ENCODE measurements around the gene SLC39A6. TPM values are rescaled to one million over a fixed set of nuclear protein-coding genes. Genes with fewer than 3 reads are reported as not detected.

SLC39A6 gene
- total RNA-seq, 1 donor from 2014 or later = 81.3 TPM

DNA sequence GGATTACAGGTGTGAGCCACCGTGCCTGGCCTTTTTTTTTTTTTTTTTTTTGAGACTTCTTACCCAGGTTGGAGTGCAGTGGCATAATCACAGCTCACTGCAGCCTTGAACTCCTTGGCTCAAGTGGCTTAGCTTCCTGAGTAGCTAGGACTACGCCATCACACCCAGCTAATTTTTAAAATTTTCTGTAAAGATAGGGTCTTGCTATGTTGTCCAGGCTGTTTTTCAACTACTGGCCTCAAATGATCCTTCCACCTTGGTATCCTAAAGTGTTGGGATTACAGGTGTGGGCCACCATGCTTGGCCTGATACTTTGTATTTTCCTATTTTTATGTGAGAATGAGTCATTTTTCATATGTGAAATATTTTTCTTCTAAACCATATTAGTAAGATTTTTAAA, 14.3 kb upstream of the SLC39A6 start:
- Mint-ChIP-seq H3K4me1 (ENCODE audit: low read depth, unreplicated experiment) (no peaks in the 10 kb centered on the region), H3K27ac (ENCODE audit: unreplicated experiment) (no peak overlapping the region), H3K9me3 (ENCODE audit: unreplicated experiment) (no peaks in the 10 kb centered on the region), H3K36me3 (ENCODE audit: low read depth, unreplicated experiment) (peaks cover 10% of the 10 kb centered on the region), H3K27me3 (ENCODE audit: low read depth, unreplicated experiment) (no peaks in the 10 kb centered on the region), H3K4me3 (ENCODE audit: unreplicated experiment) (no peak overlapping the region)
- no peak for DNase-seq (ENCODE audit: low read depth)
- H3K36me3 ChIP-seq (ENCODE audit: insufficient read depth, low read length) = peaks cover 61% of the 10 kb centered on the region
- H3K9ac ChIP-seq (ENCODE audit: low read length) = no peak overlapping the region
- H4K20me1 ChIP-seq (ENCODE audit: insufficient read depth, low read length) = no peaks in the 10 kb centered on the region
- H3K27ac ChIP-seq (ENCODE audit: low read depth, low read length) = no peak overlapping the region
- TF ChIP-seq, protein P1, sequence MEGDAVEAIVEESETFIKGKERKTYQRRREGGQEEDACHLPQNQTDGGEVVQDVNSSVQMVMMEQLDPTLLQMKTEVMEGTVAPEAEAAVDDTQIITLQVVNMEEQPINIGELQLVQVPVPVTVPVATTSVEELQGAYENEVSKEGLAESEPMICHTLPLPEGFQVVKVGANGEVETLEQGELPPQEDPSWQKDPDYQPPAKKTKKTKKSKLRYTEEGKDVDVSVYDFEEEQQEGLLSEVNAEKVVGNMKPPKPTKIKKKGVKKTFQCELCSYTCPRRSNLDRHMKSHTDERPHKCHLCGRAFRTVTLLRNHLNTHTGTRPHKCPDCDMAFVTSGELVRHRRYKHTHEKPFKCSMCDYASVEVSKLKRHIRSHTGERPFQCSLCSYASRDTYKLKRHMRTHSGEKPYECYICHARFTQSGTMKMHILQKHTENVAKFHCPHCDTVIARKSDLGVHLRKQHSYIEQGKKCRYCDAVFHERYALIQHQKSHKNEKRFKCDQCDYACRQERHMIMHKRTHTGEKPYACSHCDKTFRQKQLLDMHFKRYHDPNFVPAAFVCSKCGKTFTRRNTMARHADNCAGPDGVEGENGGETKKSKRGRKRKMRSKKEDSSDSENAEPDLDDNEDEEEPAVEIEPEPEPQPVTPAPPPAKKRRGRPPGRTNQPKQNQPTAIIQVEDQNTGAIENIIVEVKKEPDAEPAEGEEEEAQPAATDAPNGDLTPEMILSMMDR (IDR thresholded peaks at IDR 0.05; ENCODE audit: insufficient read depth, low read depth, low read length) = no peak
- no peak for TF ChIP-seq EZH2 (IDR thresholded peaks at IDR 0.05; ENCODE audit: insufficient read depth, low read length)
- no peaks in the 10 kb centered on the region for H3K4me1 ChIP-seq (ENCODE audit: insufficient read depth, low read length)
- no peak overlapping the region for H3K4me3 ChIP-seq (ENCODE audit: insufficient read depth, low read depth, low read length)
- no peak for FAIRE-seq
- H2AFZ ChIP-seq (ENCODE audit: low read depth, low read length) = no peak overlapping the region
- H3K27me3 ChIP-seq (ENCODE audit: insufficient read depth, low read length) = no peaks in the 10 kb centered on the region
- no peaks in the 10 kb centered on the region for H3K9me3 ChIP-seq (ENCODE audit: insufficient read depth, low read depth, low read length)
- no peak overlapping the region for H3K4me2 ChIP-seq (ENCODE audit: low read length)
- H3K79me2 ChIP-seq (ENCODE audit: insufficient read depth, low read length) = no peaks in the 10 kb centered on the region

GRCh38 chr18:36142751-36143150, 13.6 kb upstream of the SLC39A6 start:
- Histone ChIP-seq H2AFZ (ENCODE audit: low read depth, low read length) (no peak overlapping the region), H3K79me2 (ENCODE audit: insufficient read depth, low read length) (no peaks in the 10 kb centered on the region), H3K27me3 (ENCODE audit: insufficient read depth, low read length) (no peaks in the 10 kb centered on the region), H3K4me2 (ENCODE audit: low read length) (no peak overlapping the region), H3K9ac (ENCODE audit: low read length) (no peak overlapping the region), H4K20me1 (ENCODE audit: insufficient read depth, low read length) (no peaks in the 10 kb centered on the region), H3K4me1 (ENCODE audit: insufficient read depth, low read length) (no peaks in the 10 kb centered on the region), H3K4me3 (ENCODE audit: insufficient read depth, low read depth, low read length) (no peak overlapping the region), H3K27ac (ENCODE audit: low read depth, low read length) (no peak overlapping the region), H3K36me3 (ENCODE audit: insufficient read depth, low read length) (peaks cover 62% of the 10 kb centered on the region), H3K9me3 (ENCODE audit: insufficient read depth, low read depth, low read length) (no peaks in the 10 kb centered on the region)
- Mint-ChIP-seq H3K4me3 (ENCODE audit: unreplicated experiment) (no peak overlapping the region), H3K9me3 (ENCODE audit: unreplicated experiment) (no peaks in the 10 kb centered on the region), H3K4me1 (ENCODE audit: low read depth, unreplicated experiment) (no peaks in the 10 kb centered on the region), H3K27ac (ENCODE audit: unreplicated experiment) (no peak overlapping the region), H3K36me3 (ENCODE audit: low read depth, unreplicated experiment) (peaks cover 10% of the 10 kb centered on the region), H3K27me3 (ENCODE audit: low read depth, unreplicated experiment) (no peaks in the 10 kb centered on the region)
- FAIRE-seq (no peak), DNase-seq (ENCODE audit: low read depth) (no peak)
- no peak for TF ChIP-seq EZH2 (IDR thresholded peaks at IDR 0.05; ENCODE audit: insufficient read depth, low read length)
- TF ChIP-seq, protein P1 (IDR thresholded peaks at IDR 0.05; ENCODE audit: insufficient read depth, low read depth, low read length) = no peak

DNA sequence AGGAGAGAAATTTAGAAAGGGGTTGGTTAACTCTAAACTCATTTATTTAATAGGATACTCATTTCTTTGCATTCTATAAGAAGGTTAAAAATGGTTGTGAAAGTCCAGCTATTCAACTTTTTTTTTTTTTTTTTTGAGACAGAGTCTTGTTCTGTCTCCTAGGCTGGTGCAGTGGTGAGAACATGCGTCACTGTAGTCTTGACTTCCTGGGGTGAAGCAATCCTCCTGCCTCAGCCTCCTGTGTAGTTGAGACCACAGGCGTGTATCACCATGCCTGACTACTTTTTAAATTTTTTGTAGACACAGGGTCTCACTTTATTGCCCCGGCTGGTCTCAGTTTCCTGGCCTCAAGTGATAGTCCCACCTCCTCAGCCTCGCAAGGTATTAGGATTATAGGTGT, 12.4 kb upstream of the SLC39A6 start:
- no peaks in the 10 kb centered on the region for H3K4me1 ChIP-seq (ENCODE audit: insufficient read depth, low read length)
- no peak overlapping the region for H3K4me3 ChIP-seq (ENCODE audit: insufficient read depth, low read depth, low read length)
- TF ChIP-seq, protein P1 (IDR thresholded peaks at IDR 0.05; ENCODE audit: insufficient read depth, low read depth, low read length) = no peak
- no peak for TF ChIP-seq EZH2 (IDR thresholded peaks at IDR 0.05; ENCODE audit: insufficient read depth, low read length)
- H3K9ac ChIP-seq (ENCODE audit: low read length) = no peak overlapping the region
- Mint-ChIP-seq H3K4me1 (ENCODE audit: low read depth, unreplicated experiment) (no peaks in the 10 kb centered on the region), H3K9me3 (ENCODE audit: unreplicated experiment) (no peaks in the 10 kb centered on the region), H3K4me3 (ENCODE audit: unreplicated experiment) (no peak overlapping the region), H3K27ac (ENCODE audit: unreplicated experiment) (no peak overlapping the region), H3K27me3 (ENCODE audit: low read depth, unreplicated experiment) (no peaks in the 10 kb centered on the region), H3K36me3 (ENCODE audit: low read depth, unreplicated experiment) (peaks cover 7% of the 10 kb centered on the region)
- FAIRE-seq = no peak
- H3K36me3 ChIP-seq (ENCODE audit: insufficient read depth, low read length) = peaks cover 72% of the 10 kb centered on the region
- peaks cover 7% of the 10 kb centered on the region for H4K20me1 ChIP-seq (ENCODE audit: insufficient read depth, low read length)
- no peaks in the 10 kb centered on the region for H3K27me3 ChIP-seq (ENCODE audit: insufficient read depth, low read length)
- no peaks in the 10 kb centered on the region for H3K9me3 ChIP-seq (ENCODE audit: insufficient read depth, low read depth, low read length)
- no peak for DNase-seq (ENCODE audit: low read depth)
- H2AFZ ChIP-seq (ENCODE audit: low read depth, low read length) = no peak overlapping the region
- no peak overlapping the region for H3K27ac ChIP-seq (ENCODE audit: low read depth, low read length)
- H3K4me2 ChIP-seq (ENCODE audit: low read length) = no peak overlapping the region
- H3K79me2 ChIP-seq (ENCODE audit: insufficient read depth, low read length) = no peaks in the 10 kb centered on the region

All from astrocyte (in vitro differentiated cells and primary cell).